ENCODE measurements around the gene NDUFV3.

Gene NDUFV3

GRCh38 chr21:42850463-42850862 lies 42.6 kb upstream of the NDUFV3 start:
- Histone ChIP-seq H3K27ac (ENCODE audit: low read length) (no peak overlapping the region), H3K27me3 (ENCODE audit: low read depth, low read length) (no peaks in the 10 kb centered on the region), H3K36me3 (ENCODE audit: control insufficient read depth in 1 of 2, insufficient read depth in 2 of 2, low read length in 2 of 2) (peaks cover 20 to 84% of the 10 kb centered on the region in 2 donors), H3K4me3 (ENCODE audit: low read depth in 1 of 2, low read length in 2 of 2) (no peak overlapping the region), H3K4me1 (ENCODE audit: control insufficient read depth in 1 of 2, insufficient read depth in 2 of 2, low read length in 2 of 2) (no peaks in the 10 kb centered on the region), H3K9me3 (ENCODE audit: control insufficient read depth in 1 of 2, low read length in 2 of 2) (no peaks in the 10 kb centered on the region)

DNA sequence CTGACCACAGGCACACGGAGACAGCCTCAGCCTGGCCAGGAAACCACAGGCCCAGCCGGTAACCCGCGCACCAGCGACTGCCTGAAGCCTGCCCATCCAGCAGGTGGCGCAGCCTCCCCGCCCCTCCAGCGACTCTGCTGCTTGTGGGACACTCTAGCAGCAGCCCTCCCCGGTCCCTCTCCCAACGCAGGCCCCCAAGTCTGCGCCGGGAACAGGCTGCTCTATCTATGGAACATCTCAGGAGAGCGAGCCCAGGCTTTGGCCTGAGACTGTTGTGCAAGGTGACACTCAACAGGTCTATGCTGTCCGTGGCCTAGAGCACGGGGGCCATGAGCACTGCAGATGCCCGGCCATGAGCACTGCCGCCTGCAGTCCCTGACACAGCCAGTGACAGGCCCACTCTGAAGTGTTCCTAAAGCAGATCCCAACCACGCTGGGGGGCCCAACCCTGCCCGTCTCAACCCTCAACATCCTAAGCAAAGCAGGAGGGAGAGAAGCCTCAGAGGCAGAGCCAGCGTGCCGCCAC lies 42.2 kb upstream of the NDUFV3 start:
- Histone ChIP-seq H3K4me3 (ENCODE audit: low read depth in 1 of 2, low read length in 2 of 2) (no peak overlapping the region), H3K9me3 (ENCODE audit: control insufficient read depth in 1 of 2, low read length in 2 of 2) (no peaks in the 10 kb centered on the region), H3K27me3 (ENCODE audit: low read depth, low read length) (no peaks in the 10 kb centered on the region), H3K36me3 (ENCODE audit: control insufficient read depth in 1 of 2, insufficient read depth in 2 of 2, low read length in 2 of 2) (peaks cover 22 to 84% of the 10 kb centered on the region in 2 donors), H3K27ac (ENCODE audit: low read length) (no peak overlapping the region), H3K4me1 (ENCODE audit: control insufficient read depth in 1 of 2, insufficient read depth in 2 of 2, low read length in 2 of 2) (no peaks in the 10 kb centered on the region)

DNA sequence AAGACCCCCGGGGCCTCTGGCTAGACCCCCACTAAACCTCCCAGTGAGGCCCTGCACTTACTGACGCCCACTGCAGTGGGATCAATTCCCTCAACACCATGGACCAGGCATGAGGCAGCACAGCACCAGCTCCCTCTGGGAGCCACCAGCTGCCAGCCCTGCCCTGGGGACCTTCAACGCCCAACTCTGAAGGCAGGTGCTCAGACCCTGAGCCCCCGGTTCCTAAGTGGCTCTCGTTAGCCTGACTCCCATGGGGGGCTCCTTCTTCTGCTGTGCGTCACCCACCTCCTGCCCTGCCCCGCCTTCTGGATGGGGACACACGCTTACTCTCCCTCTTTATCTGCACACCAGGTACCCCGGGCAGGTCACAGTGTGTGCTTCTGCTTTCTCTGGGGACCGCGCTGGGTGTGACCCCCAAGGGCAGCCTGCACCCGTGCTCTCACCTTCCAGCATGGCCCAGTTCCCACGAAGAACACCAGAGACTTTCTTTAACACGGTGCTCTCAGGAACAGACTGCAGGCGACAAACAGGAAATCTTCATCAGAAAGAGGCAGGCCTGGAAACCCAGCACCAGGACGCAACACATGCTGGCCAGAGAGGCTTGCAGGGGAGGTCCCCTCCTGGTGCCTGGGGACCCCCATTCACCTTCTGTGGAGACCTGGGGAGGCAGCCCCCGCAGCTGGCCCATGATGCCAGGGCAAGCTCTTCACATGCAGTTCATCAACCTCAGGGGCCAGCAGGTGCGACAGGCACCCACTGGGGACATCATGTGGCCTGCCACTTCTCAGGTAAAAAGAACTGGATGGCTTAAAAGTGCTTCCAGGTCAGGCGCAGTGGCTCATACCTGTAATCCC lies 41.1 kb upstream of the NDUFV3 start:
- H3K27me3 ChIP-seq (ENCODE audit: low read depth, low read length), result no peaks in the 10 kb centered on the region
- no peaks in the 10 kb centered on the region for H3K4me1 ChIP-seq (ENCODE audit: control insufficient read depth in 1 of 2, insufficient read depth in 2 of 2, low read length in 2 of 2)
- H3K4me3 ChIP-seq (ENCODE audit: low read depth in 1 of 2, low read length in 2 of 2), result no peak overlapping the region
- H3K27ac ChIP-seq (ENCODE audit: low read length), result no peak overlapping the region
- H3K9me3 ChIP-seq (ENCODE audit: control insufficient read depth in 1 of 2, low read length in 2 of 2), result no peaks in the 10 kb centered on the region
- H3K36me3 ChIP-seq (ENCODE audit: control insufficient read depth in 1 of 2, insufficient read depth in 2 of 2, low read length in 2 of 2), result peaks cover 32 to 88% of the 10 kb centered on the region in 2 donors

- H3K9me3 ChIP-seq (ENCODE audit: control insufficient read depth in 1 of 2, low read length in 2 of 2), result no peaks in the 10 kb centered on the region
- no peaks in the 10 kb centered on the region for H3K27me3 ChIP-seq (ENCODE audit: low read depth, low read length)
- H3K27ac ChIP-seq (ENCODE audit: low read length), result no peak overlapping the region
- no peak overlapping the region for H3K4me3 ChIP-seq (ENCODE audit: low read depth in 1 of 2, low read length in 2 of 2)
- no peaks in the 10 kb centered on the region for H3K4me1 ChIP-seq (ENCODE audit: control insufficient read depth in 1 of 2, insufficient read depth in 2 of 2, low read length in 2 of 2)
- peaks cover 32 to 88% of the 10 kb centered on the region in 2 donors for H3K36me3 ChIP-seq (ENCODE audit: control insufficient read depth in 1 of 2, insufficient read depth in 2 of 2, low read length in 2 of 2)
These were observed 40.1 kb upstream of the NDUFV3 start for GRCh38 chr21:42852925-42853570.

GRCh38 chr21:42853621-42854020 lies 39.5 kb upstream of the NDUFV3 start:
- Histone ChIP-seq H3K4me3 (ENCODE audit: low read depth in 1 of 2, low read length in 2 of 2) (no peak overlapping the region), H3K9me3 (ENCODE audit: control insufficient read depth in 1 of 2, low read length in 2 of 2) (no peaks in the 10 kb centered on the region), H3K27me3 (ENCODE audit: low read depth, low read length) (no peaks in the 10 kb centered on the region), H3K27ac (ENCODE audit: low read length) (no peak overlapping the region), H3K4me1 (ENCODE audit: control insufficient read depth in 1 of 2, insufficient read depth in 2 of 2, low read length in 2 of 2) (no peaks in the 10 kb centered on the region), H3K36me3 (ENCODE audit: control insufficient read depth in 1 of 2, insufficient read depth in 2 of 2, low read length in 2 of 2) (peaks cover 37 to 91% of the 10 kb centered on the region in 2 donors)

DNA sequence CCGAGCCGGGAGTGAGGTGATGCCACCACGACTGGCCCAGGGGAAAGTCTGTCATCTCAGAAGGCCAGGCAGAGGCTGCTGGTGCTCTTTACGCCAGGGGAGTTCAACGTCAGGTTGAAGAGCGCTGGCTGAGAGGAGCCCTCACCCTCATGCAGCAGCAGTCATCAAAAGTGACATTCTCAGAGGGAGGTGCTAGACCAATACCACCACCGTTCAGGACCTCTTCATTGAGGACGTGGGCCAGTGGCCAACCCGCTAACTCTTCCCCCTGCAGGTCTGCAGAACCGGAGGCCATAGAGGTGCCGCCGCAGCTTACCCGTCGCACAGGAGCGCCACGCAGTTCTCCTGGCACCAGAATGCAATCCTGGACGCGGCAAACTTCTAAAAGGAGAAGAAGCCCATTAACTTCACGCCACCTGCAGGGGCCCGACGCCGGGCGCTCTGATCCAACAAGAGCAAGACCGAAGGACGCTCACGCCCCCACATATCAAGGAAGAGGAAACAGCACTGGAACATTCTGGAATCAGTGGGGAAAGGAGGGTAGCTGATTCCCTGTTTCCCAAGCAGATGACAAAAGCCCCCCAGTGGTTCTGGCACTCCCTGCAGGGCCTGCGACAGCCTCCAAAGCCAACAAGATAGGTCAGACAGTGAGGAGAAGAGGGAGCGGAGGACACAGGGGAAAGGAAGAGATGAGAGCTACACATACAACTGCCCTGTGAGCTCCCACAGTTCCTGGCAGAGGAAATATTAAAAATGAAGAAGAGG lies 38.7 kb upstream of the NDUFV3 start:
- Histone ChIP-seq H3K27ac (ENCODE audit: low read length) (no peak overlapping the region), H3K4me3 (ENCODE audit: low read depth in 1 of 2, low read length in 2 of 2) (no peak overlapping the region), H3K9me3 (ENCODE audit: control insufficient read depth in 1 of 2, low read length in 2 of 2) (no peaks in the 10 kb centered on the region), H3K4me1 (ENCODE audit: control insufficient read depth in 1 of 2, insufficient read depth in 2 of 2, low read length in 2 of 2) (no peaks in the 10 kb centered on the region), H3K36me3 (ENCODE audit: control insufficient read depth in 1 of 2, insufficient read depth in 2 of 2, low read length in 2 of 2) (peaks cover 34 to 92% of the 10 kb centered on the region in 2 donors), H3K27me3 (ENCODE audit: low read depth, low read length) (no peaks in the 10 kb centered on the region)

- Histone ChIP-seq H3K36me3 (ENCODE audit: control insufficient read depth in 1 of 2, insufficient read depth in 2 of 2, low read length in 2 of 2) (peaks cover 28 to 93% of the 10 kb centered on the region in 2 donors), H3K9me3 (ENCODE audit: control insufficient read depth in 1 of 2, low read length in 2 of 2) (no peaks in the 10 kb centered on the region), H3K27ac (ENCODE audit: low read length) (no peak overlapping the region), H3K4me1 (ENCODE audit: control insufficient read depth in 1 of 2, insufficient read depth in 2 of 2, low read length in 2 of 2) (no peaks in the 10 kb centered on the region), H3K27me3 (ENCODE audit: low read depth, low read length) (no peaks in the 10 kb centered on the region), H3K4me3 (ENCODE audit: low read depth in 1 of 2, low read length in 2 of 2) (no peak overlapping the region)
These were observed 37.8 kb upstream of the NDUFV3 start for GRCh38 chr21:42855171-42855936.

GRCh38 chr21:42855937-42856335 lies 37.2 kb upstream of the NDUFV3 start:
- Histone ChIP-seq H3K4me3 (ENCODE audit: low read depth in 1 of 2, low read length in 2 of 2) (no peak overlapping the region), H3K9me3 (ENCODE audit: control insufficient read depth in 1 of 2, low read length in 2 of 2) (no peaks in the 10 kb centered on the region), H3K27ac (ENCODE audit: low read length) (no peak overlapping the region), H3K4me1 (ENCODE audit: control insufficient read depth in 1 of 2, insufficient read depth in 2 of 2, low read length in 2 of 2) (no peaks in the 10 kb centered on the region), H3K27me3 (ENCODE audit: low read depth, low read length) (no peaks in the 10 kb centered on the region), H3K36me3 (ENCODE audit: control insufficient read depth in 1 of 2, insufficient read depth in 2 of 2, low read length in 2 of 2) (peaks cover 28 to 95% of the 10 kb centered on the region in 2 donors)

DNA sequence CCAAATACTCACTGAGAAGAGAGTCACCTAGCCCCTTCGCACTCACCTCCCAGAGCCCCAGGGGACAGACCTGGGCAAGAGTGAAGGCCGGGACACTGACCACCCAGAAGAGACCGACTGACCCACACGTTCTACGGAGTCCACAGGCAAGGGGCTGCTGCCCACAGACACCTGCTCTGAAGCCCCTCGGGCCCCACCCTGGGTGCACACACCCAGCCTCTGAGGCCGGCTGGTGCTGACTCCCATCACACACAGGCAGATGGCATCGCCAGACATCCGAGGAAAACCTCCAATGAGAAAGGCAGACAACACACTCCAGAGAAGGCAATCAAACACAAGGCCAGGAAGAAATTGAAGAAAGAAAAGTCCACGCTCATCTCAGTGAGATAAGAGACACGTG lies 35.9 kb upstream of the NDUFV3 start:
- no peak overlapping the region for H3K27ac ChIP-seq (ENCODE audit: low read length)
- no peaks in the 10 kb centered on the region for H3K4me1 ChIP-seq (ENCODE audit: control insufficient read depth in 1 of 2, insufficient read depth in 2 of 2, low read length in 2 of 2)
- peaks cover 31 to 92% of the 10 kb centered on the region in 2 donors for H3K36me3 ChIP-seq (ENCODE audit: control insufficient read depth in 1 of 2, insufficient read depth in 2 of 2, low read length in 2 of 2)
- H3K4me3 ChIP-seq (ENCODE audit: low read depth in 1 of 2, low read length in 2 of 2), result no peak overlapping the region
- no peaks in the 10 kb centered on the region for H3K27me3 ChIP-seq (ENCODE audit: low read depth, low read length)
- H3K9me3 ChIP-seq (ENCODE audit: control insufficient read depth in 1 of 2, low read length in 2 of 2), result no peaks in the 10 kb centered on the region

DNA sequence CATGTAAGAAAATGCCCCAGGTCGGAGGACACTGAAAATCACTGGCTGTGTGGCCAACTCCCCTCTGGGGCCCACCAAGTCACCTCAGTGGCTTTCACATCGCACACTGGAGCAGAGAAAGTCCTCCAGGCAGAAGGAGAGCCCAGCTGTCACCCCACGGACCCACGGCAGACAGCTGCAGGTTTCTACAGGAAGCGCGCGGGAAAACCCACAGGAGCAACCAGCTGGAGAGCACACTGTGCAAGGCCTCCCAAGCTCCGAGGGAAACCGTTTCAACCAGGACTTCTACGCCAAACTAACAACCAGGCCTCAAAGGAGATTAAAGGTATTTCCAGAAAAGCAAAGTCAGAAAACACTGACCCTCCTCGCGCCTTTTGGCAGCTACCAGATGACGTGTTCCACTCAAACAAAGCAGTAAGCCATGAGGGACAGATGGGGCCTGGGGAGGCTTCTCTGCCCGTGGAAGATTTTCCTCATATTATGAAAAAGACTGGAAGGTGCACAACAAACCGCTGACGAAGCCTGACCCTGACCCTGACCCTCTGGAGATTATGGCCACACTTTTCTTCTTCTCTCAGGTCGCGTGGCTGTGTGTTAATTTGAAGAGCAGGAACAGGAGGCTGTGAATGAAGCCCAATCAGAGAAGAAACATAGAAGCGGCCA lies 34.8 kb upstream of the NDUFV3 start:
- H3K36me3 ChIP-seq (ENCODE audit: control insufficient read depth in 1 of 2, insufficient read depth in 2 of 2, low read length in 2 of 2), result peaks cover 31 to 94% of the 10 kb centered on the region in 2 donors
- no peak overlapping the region for H3K27ac ChIP-seq (ENCODE audit: low read length)
- H3K4me3 ChIP-seq (ENCODE audit: low read depth in 1 of 2, low read length in 2 of 2), result no peak overlapping the region
- H3K9me3 ChIP-seq (ENCODE audit: control insufficient read depth in 1 of 2, low read length in 2 of 2), result no peaks in the 10 kb centered on the region
- H3K4me1 ChIP-seq (ENCODE audit: control insufficient read depth in 1 of 2, insufficient read depth in 2 of 2, low read length in 2 of 2), result no peaks in the 10 kb centered on the region
- H3K27me3 ChIP-seq (ENCODE audit: low read depth, low read length), result no peaks in the 10 kb centered on the region
